ENCODE data around the gene KRTAP10-6.
"Not testable (repeated sequence)": the region's sequence is repeated elsewhere in the genome, so short reads cannot be mapped to it uniquely, and the experiment has no call there.

KRTAP10-6 gene

DNA sequence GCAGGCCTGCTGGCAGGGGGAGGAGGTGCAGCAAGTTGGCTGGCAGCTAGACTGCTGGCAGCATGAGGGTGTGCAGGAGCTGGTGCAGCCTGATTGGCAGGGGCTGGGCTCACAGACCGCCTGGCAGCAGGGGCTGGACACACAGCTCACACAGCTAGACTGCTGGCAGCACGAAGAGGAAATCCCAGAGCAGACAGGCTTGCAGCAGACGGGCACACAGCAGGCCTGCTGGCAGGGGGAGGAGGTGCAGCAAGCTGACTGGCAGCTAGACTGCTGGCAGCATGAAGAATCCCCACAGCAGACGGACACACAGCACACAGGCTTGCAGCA is 539 bp downstream of the KRTAP10-6 start:
- not testable (repeated sequence) for H3K79me2 ChIP-seq (ENCODE audit: control insufficient read depth, insufficient read depth, low read length, poor library complexity); H3K9me3 ChIP-seq (ENCODE audit: insufficient read depth, low read depth, low read length); H2BK5ac ChIP-seq (ENCODE audit: low read depth, low read length, poor library complexity); H3K4me3 ChIP-seq (ENCODE audit: low read depth, low read length); H2BK12ac ChIP-seq (ENCODE audit: low read length); H3K4ac ChIP-seq (ENCODE audit: low read depth, low read length); H3K14ac ChIP-seq (ENCODE audit: low read length); H3K27me3 ChIP-seq (ENCODE audit: insufficient read depth, low read length); H3K9ac ChIP-seq (ENCODE audit: low read length); H3K36me3 ChIP-seq (ENCODE audit: control insufficient read depth in 1 of 2, insufficient read depth in 2 of 2, low read length in 2 of 2); H4K12ac ChIP-seq (ENCODE audit: low read depth, low read length); H3K4me2 ChIP-seq (ENCODE audit: low read length); H3K27ac ChIP-seq (ENCODE audit: low read depth, low read length); H2AFZ ChIP-seq (ENCODE audit: insufficient read depth, low read length, poor library complexity); H3K18ac ChIP-seq (ENCODE audit: low read length); DNase-seq; H2BK120ac ChIP-seq (ENCODE audit: insufficient read depth, low read length, poor library complexity); H4K91ac ChIP-seq (ENCODE audit: low read depth, low read length); H4K8ac ChIP-seq (ENCODE audit: low read depth, low read length); H3K23ac ChIP-seq (ENCODE audit: low read length); H2AK5ac ChIP-seq (ENCODE audit: low read length)
- no CpG with 5 or more reads among the region's 4 CpGs for WGBS (ENCODE audit: extremely low coverage, insufficient coverage, insufficient read length)
- Histone ChIP-seq H3K79me1 (ENCODE audit: low read length) (peaks cover 10% of the 10 kb centered on the region), H3K4me1 (ENCODE audit: control insufficient read depth in 1 of 2, insufficient read depth in 2 of 2, low read length in 2 of 2) (peaks cover 3 to 17% of the 10 kb centered on the region in 2 experiments)

DNA sequence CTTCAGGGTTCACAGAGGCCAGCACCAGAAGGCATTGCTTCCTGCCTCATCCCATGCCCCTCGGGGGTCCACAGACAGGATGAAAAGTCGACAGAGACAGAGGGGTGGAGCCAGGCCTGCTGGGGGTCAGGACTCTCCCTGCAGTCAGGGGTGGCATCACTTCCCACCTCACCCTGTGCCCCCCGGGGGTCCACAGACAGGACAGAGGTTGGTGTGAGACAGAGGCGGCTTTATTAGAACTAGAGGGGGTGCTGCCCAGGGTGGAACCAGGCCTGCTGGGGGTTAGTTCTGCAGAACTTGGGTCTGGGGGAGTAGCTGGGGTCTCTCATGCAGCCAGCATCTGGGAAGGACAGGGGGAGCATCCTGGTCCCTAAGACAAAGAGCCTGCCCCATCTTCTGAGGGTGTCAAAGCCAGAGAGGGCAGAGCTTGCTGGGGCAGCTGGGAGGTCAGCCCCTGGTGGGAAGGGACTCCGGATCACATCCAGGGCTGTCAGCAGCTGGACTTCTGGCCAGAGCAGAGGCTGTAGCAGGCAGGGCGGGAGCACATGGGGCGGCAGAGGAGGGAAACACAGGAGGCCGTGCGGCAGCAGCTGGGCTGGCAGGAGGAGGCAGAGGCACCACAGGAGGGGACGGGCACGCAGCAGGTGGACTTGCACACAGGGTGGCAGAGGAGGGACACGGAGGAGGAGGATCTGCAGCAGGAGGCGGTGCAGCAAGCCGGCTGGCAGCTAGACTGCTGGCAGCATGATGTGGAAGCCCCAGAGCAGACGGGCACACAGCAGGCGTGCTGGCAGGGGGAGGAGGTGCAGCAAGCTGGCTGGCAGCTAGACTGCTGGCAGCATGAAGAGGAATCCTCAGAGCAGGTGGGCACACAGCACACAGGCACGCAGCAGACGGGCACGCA is 1.2 kb downstream of the KRTAP10-6 start:
- H4K8ac ChIP-seq (ENCODE audit: low read depth, low read length); H3K14ac ChIP-seq (ENCODE audit: low read length); H3K4ac ChIP-seq (ENCODE audit: low read depth, low read length); H3K23ac ChIP-seq (ENCODE audit: low read length); H2AK5ac ChIP-seq (ENCODE audit: low read length); H3K9ac ChIP-seq (ENCODE audit: low read length); H4K91ac ChIP-seq (ENCODE audit: low read depth, low read length); H3K4me3 ChIP-seq (ENCODE audit: low read depth, low read length); H2BK5ac ChIP-seq (ENCODE audit: low read depth, low read length, poor library complexity); H2BK120ac ChIP-seq (ENCODE audit: insufficient read depth, low read length, poor library complexity); H3K79me2 ChIP-seq (ENCODE audit: control insufficient read depth, insufficient read depth, low read length, poor library complexity); H3K4me2 ChIP-seq (ENCODE audit: low read length); H2AFZ ChIP-seq (ENCODE audit: insufficient read depth, low read length, poor library complexity); H3K9me3 ChIP-seq (ENCODE audit: insufficient read depth, low read depth, low read length); H3K27ac ChIP-seq (ENCODE audit: low read depth, low read length); H3K36me3 ChIP-seq (ENCODE audit: control insufficient read depth in 1 of 2, insufficient read depth in 2 of 2, low read length in 2 of 2); H4K12ac ChIP-seq (ENCODE audit: low read depth, low read length); H3K27me3 ChIP-seq (ENCODE audit: insufficient read depth, low read length); H3K18ac ChIP-seq (ENCODE audit: low read length); H2BK12ac ChIP-seq (ENCODE audit: low read length); DNase-seq: not testable (repeated sequence)
- peaks cover 3 to 13% of the 10 kb centered on the region in 2 experiments for H3K4me1 ChIP-seq (ENCODE audit: control insufficient read depth in 1 of 2, insufficient read depth in 2 of 2, low read length in 2 of 2)
- H3K79me1 ChIP-seq (ENCODE audit: low read length): peaks cover 10% of the 10 kb centered on the region
- WGBS (ENCODE audit: extremely low coverage, insufficient coverage, insufficient read length): no CpG with 5 or more reads among the region's 19 CpGs

DNA sequence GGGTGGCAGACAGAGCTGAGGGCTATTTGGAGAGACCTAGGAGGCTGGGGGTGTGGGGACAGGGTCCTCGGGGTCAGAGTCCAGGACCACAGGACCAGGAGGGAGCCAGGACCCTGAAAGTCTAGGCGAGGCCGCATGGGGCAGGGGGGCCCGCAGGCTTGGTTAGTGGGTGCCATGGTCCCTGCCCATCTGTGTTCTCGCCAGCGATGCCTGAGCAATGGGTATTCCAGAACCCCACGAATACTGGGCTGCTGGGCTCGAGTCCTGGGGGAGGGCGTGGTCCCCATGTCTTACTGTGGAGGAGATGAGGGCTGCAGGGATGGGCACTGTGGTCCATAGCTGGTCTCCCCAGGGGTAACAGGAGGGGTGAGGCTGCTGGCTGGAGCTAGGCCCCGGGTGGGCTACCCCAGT is 2.0 kb downstream of the KRTAP10-6 start:
- Histone ChIP-seq H3K9ac (ENCODE audit: low read length) (no peak overlapping the region), H3K79me1 (ENCODE audit: low read length) (peaks cover 10% of the 10 kb centered on the region), H4K12ac (ENCODE audit: low read depth, low read length) (no peak overlapping the region), H3K9me3 (ENCODE audit: insufficient read depth, low read depth, low read length) (peaks cover 4% of the 10 kb centered on the region), H3K4me2 (ENCODE audit: low read length) (no peak overlapping the region), H3K18ac (ENCODE audit: low read length) (no peak overlapping the region), H2BK120ac (ENCODE audit: insufficient read depth, low read length, poor library complexity) (no peak overlapping the region), H3K14ac (ENCODE audit: low read length) (no peak overlapping the region), H3K4me3 (ENCODE audit: low read depth, low read length) (no peak overlapping the region), H3K79me2 (ENCODE audit: control insufficient read depth, insufficient read depth, low read length, poor library complexity) (no peaks in the 10 kb centered on the region), H2AK5ac (ENCODE audit: low read length) (no peak overlapping the region), H4K8ac (ENCODE audit: low read depth, low read length) (no peak overlapping the region), H2BK5ac (ENCODE audit: low read depth, low read length, poor library complexity) (no peak overlapping the region), H3K27me3 (ENCODE audit: insufficient read depth, low read length) (no peaks in the 10 kb centered on the region), H2BK12ac (ENCODE audit: low read length) (no peak overlapping the region), H3K36me3 (ENCODE audit: control insufficient read depth in 1 of 2, insufficient read depth in 2 of 2, low read length in 2 of 2) (no peaks in the 10 kb centered on the region), H2AFZ (ENCODE audit: insufficient read depth, low read length, poor library complexity) (no peak overlapping the region), H4K91ac (ENCODE audit: low read depth, low read length) (no peak overlapping the region), H3K4me1 (ENCODE audit: control insufficient read depth in 1 of 2, insufficient read depth in 2 of 2, low read length in 2 of 2) (peaks cover 3 to 11% of the 10 kb centered on the region in 2 experiments), H3K23ac (ENCODE audit: low read length) (no peak overlapping the region), H3K4ac (ENCODE audit: low read depth, low read length) (no peak overlapping the region), H3K27ac (ENCODE audit: low read depth, low read length) (no peak overlapping the region)
- DNase-seq: no peak
- no CpG with 5 or more reads among the region's 10 CpGs for WGBS (ENCODE audit: extremely low coverage, insufficient coverage, insufficient read length)

DNA sequence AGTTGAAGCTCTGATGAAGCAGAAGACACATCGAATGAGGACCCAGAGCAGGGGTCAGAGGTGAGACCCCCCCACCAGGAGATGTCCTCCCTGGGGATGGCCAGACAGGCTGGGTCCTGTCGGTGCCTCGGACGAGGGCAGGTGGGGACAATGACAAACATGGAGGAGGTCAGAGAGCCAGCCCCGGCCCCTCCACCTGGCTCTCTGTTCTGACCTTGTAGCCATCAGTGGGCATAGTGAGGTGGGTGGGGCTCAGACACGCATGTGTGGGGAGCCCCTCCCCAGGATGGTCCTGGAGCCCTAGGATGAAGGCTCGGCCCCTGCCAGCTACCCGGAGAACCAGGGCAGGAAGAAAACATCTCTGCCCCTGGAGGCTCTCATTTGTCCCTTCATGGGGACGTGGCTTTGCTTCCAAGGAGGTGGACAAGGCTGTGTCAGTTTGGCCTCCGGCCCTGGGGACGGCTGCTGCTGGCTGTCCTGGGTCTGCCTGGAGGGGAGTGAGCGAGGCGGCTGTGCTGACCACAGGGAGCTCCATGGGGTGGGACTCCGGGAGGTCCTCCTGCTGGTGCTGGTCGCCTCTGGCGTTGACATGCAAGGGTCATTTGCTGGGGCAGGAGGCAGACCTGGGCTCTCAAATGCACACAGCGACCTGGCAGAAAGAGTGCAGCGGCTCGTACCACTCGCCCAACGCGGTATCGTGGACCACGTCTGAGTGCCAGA is 2.6 kb downstream of the KRTAP10-6 start:
- no peaks in the 10 kb centered on the region for H3K36me3 ChIP-seq (ENCODE audit: control insufficient read depth in 1 of 2, insufficient read depth in 2 of 2, low read length in 2 of 2)
- no peak overlapping the region for H3K14ac ChIP-seq (ENCODE audit: low read length)
- H3K79me1 ChIP-seq (ENCODE audit: low read length): peaks cover 10% of the 10 kb centered on the region
- no peak overlapping the region for H3K4me3 ChIP-seq (ENCODE audit: low read depth, low read length)
- H3K18ac ChIP-seq (ENCODE audit: low read length): no peak overlapping the region
- H3K4me2 ChIP-seq (ENCODE audit: low read length): no peak overlapping the region
- no peak overlapping the region for H4K91ac ChIP-seq (ENCODE audit: low read depth, low read length)
- H3K4me1 ChIP-seq (ENCODE audit: control insufficient read depth in 1 of 2, insufficient read depth in 2 of 2, low read length in 2 of 2): peaks cover 3 to 11% of the 10 kb centered on the region in 2 experiments
- no peak overlapping the region for H3K4ac ChIP-seq (ENCODE audit: low read depth, low read length)
- no peak overlapping the region for H4K12ac ChIP-seq (ENCODE audit: low read depth, low read length)
- H2BK120ac ChIP-seq (ENCODE audit: insufficient read depth, low read length, poor library complexity): no peak overlapping the region
- H2AFZ ChIP-seq (ENCODE audit: insufficient read depth, low read length, poor library complexity): no peak overlapping the region
- H4K8ac ChIP-seq (ENCODE audit: low read depth, low read length): no peak overlapping the region
- H3K9ac ChIP-seq (ENCODE audit: low read length): no peak overlapping the region
- peaks cover 4% of the 10 kb centered on the region for H3K9me3 ChIP-seq (ENCODE audit: insufficient read depth, low read depth, low read length)
- no peak overlapping the region for H3K27ac ChIP-seq (ENCODE audit: low read depth, low read length)
- no peak overlapping the region for H2AK5ac ChIP-seq (ENCODE audit: low read length)
- WGBS (ENCODE audit: extremely low coverage, insufficient coverage, insufficient read length): no CpG with 5 or more reads among the region's 24 CpGs
- no peak overlapping the region for H2BK12ac ChIP-seq (ENCODE audit: low read length)
- H3K23ac ChIP-seq (ENCODE audit: low read length): no peak overlapping the region
- H2BK5ac ChIP-seq (ENCODE audit: low read depth, low read length, poor library complexity): no peak overlapping the region
- H3K79me2 ChIP-seq (ENCODE audit: control insufficient read depth, insufficient read depth, low read length, poor library complexity): no peaks in the 10 kb centered on the region
- DNase-seq: no peak
- H3K27me3 ChIP-seq (ENCODE audit: insufficient read depth, low read length): no peaks in the 10 kb centered on the region
